ENCODE measurements around the gene PGLYRP2.
A peak's percentile ranks its signal among the peaks of the same experiment; 100 is the strongest.
"Not testable (repeated sequence)": the region's sequence is repeated elsewhere in the genome, so short reads cannot be mapped to it uniquely, and the experiment has no call there.

The PGLYRP2 gene

DNA sequence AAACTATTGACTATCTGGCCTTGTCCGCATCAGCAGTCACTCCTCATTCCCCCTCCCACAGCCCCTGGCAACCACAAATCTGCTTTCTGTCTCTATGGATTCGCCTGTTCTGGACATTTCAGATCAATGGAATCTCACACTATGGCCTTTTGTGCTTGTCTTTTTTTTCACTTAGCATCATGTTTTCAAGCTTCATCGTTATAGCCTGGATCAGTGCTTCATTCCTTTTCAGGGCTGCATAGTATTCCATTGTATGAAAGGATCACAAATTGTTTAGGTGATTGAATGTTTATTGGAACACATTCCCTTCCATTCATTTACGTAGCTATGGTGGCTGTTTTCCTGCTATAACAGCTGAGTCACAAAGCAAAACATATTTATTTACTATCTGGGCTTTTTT, 7.7 kb upstream of the PGLYRP2 start:
- no peak for DNase-seq

DNA sequence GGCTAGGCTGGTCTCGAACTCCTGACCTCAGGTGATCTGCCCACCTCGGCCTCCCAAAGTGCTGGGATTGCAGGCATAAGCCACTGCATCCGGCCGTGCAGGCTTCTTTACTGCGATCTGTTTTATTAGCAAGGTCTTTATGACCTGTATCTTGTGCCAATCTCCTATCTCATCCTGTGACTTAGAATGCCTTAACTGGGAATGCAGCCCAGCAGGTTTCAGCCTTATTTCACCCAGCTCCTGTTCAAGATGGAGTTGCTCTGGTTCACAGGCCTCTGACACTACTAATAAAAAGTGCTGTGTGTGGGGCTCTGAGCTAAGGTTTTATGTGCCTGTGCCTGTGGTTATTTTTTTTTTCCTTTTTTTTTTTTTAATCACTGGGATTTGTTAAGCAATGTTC, 6.5 kb upstream of the PGLYRP2 start:
- DNase-seq, result not testable (repeated sequence)

DNA sequence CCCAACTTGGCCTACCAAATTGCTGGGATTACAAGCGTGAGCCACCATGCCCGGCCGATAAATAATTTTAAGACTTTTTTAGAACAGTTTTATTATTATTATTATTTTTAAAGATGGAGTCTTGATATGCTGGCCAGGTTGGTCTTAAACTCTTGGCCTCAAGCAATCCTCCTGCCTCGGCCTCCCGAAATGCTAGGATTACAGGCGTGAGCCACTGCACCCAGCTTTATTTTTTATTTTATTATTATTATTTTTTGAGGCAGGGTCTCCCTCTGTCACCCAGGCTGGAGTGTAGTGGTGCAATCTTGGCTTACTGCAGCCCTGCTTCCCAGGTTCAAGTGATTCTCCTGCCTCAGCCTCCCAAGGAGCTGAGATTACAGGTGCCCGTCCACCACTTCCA, 1.7 kb upstream of the PGLYRP2 start:
- not testable (repeated sequence) for DNase-seq

DNA sequence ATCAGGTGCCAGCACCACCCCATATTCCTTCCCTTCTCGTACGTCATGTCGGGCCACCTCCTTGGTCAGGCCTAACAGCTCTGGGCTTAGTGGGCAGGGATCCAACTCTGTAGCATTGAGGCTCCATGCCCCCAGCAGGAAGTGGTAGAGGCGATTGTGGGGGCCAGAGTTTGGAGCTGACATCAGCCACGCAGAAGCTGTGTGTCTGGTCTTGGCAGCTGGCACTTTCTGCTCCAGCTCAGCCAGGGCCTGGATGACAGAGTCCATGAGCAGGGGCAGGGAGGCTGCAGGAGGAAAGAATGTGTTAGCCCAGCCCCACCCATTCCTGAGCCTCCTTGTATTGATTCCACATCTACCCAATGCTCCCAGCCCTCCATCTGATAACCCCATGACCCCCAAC, 3.0 kb downstream of the PGLYRP2 start:
- no peak for DNase-seq

DNA sequence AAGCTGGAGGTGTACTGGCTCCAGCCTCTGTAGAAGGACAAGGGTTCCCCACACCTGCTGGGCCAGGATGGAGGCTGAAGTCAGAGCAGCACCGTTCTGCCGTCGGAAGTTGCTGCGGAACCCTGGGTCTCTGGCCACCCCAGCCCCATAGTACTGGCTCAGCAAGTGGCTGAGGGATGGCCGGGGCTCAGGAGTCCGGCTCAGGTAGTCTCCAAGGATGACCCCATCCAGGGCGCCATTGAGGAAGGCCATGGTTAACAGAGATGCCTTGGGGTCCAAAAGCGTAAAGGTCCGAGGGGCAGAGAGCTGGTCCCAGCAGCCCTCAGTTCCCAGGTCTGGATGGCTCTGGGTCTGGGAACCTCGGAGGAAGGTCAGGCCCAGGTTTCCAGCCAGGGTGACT, 3.7 kb downstream of the PGLYRP2 start:
- no peak for DNase-seq

DNA sequence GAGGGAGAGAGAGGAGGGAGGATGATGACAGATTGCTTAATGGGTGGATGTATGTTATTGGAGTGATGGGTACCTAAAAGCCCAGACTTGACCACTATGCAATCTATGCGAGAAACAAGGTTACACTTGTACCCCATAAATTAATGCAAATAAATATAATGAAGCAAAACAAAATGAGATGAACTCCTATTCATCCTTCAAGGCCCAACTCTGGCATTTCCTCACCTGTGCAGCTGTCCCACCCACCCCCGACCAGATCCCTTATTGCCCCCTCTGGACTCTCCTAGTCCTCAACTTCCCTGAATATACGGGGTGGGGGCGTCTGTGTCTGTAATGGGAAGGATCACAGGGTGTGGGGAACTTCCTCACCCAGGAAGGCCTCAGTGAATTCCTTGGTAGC, 4.1 kb downstream of the PGLYRP2 start:
- DNase-seq, result no peak

DNA sequence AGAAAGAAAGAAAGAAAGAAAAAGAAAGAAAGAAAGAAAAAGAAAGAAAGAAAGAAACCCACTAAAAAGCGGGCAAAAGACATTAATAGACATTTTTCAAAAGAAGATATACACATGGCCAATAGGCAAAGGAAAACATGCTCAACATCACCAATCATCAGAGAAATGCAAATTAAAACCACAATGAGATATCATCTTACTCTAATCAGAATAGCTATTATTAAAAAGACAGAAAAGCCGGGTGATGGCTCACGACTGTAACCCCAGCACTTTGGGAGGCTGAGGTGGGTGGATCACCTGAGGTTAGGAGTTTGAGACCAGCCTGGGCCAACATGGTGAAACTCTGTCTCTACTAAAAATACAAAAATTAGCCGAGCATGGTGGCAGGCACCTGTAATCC, 5.5 kb downstream of the PGLYRP2 start:
- DNase-seq, result not testable (repeated sequence)

DNA sequence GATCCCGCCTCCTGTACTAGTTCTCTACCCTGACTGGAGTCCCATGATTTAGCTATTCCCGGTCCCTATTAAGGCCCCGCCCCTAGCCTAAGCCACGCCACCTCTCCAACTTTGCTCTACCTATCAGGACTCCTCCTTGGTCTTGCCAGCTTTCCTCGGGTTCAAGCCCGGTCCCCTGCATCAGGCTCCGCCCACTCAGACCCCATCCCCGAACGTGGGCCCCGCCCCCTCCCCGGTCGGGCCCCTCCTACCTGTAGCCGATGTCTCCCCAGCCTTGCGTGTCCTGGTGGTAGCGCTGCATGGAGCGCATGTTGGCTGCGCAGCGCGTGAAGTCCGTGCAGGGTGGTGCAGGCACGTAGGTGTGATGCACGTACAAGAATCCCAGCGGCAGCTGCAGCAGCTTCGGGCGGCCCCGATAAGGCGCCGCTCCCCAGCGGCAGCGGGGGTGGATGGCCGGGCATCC, 7.6 kb downstream of the PGLYRP2 start:
- no peak for DNase-seq

DNA sequence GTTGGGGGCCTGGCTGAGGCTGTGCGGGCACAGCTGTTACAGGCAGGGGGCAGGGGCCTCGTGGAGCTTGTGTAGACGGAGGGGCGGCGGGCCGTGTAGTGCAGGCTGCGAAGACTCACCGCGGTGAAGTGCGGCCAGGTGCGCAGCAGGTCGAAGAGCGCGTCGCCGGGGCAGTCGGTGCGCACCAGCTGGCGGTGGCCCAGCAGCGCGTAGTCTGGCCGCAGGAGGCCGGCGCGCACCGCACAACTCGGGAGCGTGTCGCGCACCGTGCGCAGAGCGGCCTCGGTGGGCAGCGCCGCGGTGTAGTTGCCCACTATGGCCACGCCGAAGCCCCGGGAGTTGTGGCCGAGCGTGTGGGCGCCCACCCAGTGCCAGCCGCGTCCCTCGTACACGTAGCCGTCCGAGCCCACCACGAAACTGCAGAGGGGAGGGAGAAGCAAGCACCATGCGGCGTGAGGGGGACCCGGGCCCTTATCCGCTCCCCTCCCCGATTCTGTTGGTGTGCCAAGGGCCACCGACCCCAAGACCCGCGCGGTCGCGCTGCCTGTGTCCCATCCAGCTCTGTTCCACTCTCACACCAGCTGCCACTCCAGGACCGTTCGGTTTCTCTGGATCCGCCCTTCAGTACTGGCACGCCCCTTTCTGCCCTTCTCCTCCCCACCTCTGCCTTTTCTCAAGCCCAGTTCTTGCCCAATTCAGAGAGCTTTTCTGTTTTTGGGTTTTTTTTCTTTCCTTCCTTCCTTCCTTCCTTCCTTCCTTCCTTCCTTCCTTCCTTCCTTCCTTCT, 9.6 kb downstream of the PGLYRP2 start:
- no peak for DNase-seq

DNA sequence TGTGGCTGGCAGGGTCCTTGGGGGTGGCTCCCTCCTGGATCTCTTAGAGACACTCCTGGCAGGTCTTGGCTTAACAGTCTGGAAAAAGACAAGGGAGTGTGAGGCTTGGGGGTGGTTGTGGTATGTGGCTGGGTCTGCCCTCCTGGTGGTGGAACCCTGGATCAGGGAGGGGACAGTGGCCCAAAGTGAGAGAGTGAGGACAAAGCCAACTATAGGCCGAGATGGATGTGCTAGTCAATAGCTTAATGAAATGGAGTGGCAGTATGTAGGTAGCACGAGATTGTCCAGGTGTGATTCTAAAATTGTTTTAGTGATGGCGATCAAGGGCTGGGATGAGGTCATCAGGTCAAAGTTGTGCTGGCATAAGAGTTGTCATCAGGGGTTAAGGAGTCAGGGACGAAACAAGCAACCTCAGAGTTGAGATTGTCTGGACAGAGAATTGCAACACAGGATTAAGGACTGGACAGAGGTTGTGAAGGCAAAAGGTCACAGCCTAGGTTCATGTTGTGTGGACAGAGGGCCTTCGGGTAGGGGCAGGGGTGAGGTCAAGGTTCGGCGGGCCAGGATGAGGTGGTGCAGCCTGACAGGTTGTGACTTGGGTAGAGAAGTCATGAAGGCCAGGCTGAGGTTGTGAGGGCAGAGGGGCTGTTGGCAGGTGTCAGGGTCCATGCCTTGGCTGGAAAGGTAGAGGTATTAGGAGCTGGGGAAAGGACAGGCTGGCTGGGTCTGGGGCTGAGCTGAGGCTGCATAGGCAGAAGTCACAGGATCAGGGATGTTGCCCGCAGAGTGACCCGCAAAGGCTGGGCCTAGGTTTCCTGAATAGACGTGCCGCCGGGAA, 10.4 kb downstream of the PGLYRP2 start:
- DNase-seq, result no peak

DNA sequence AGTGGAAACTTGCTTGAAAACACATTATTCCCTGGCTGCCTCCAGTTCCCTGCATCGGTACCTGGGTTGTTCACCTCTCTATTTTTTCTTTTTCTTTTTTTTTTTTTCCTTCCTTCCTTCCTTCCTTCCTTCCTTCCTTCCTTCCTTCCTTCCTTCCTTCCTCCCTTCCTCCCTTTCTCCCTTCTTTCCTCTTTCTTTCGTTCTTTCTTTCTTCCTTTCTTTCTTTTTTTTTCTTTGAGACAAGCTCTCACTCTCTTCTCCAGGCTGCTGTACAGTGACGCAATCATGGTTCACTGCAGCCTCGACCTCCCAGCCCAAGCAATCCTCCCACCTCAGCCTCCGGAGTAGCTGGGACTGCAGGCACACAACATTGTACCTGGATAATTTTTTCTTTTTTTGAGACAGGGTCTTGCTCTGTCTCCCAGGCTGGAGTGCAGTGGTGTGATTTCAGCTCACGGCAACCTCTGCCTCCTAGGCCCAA, 11.5 kb downstream of the PGLYRP2 start:
- DNase-seq, result no peak

DNA sequence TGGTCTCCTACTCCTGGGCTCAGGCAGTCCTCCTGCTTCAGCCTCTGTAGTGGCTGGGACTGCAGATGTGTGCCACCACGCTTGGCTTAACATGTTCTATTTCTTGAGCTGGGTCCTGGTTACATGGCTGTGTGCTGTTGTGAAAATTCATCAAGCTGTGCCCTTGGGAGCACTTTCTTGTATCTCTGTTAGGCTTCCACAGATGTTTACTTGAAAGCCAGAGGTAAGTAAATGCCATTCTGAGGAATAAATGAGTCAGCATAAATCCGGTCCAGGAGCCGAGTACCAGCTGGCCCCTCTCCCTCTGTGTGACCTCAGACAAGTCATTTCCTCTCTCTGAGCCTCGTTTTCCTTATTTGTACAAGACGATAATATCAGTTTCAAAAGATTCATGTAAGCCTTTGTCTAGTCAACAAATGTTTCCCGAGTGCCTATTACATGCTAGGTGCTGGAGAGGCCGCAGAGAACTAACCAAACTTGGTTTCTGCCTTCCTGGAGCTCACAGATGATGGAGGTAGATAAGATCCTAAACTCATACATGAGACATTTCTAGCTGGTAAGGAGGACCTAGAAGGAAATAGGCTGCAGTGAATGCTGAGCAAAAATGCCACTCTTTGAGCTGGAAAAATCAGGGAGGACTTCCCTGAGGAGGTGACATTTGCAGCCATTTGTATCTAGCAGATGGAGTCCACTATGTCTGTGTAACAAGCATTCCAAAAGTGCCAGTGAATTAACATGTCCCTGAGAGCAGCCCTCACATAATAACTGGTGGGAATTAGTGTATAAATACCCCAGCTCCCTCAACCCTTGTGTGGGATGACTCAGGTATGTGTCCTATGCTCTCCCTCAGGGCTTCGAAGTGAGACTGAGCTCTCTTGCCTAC, 12.2 kb downstream of the PGLYRP2 start:
- DNase-seq, result peak; percentile 52

DNA sequence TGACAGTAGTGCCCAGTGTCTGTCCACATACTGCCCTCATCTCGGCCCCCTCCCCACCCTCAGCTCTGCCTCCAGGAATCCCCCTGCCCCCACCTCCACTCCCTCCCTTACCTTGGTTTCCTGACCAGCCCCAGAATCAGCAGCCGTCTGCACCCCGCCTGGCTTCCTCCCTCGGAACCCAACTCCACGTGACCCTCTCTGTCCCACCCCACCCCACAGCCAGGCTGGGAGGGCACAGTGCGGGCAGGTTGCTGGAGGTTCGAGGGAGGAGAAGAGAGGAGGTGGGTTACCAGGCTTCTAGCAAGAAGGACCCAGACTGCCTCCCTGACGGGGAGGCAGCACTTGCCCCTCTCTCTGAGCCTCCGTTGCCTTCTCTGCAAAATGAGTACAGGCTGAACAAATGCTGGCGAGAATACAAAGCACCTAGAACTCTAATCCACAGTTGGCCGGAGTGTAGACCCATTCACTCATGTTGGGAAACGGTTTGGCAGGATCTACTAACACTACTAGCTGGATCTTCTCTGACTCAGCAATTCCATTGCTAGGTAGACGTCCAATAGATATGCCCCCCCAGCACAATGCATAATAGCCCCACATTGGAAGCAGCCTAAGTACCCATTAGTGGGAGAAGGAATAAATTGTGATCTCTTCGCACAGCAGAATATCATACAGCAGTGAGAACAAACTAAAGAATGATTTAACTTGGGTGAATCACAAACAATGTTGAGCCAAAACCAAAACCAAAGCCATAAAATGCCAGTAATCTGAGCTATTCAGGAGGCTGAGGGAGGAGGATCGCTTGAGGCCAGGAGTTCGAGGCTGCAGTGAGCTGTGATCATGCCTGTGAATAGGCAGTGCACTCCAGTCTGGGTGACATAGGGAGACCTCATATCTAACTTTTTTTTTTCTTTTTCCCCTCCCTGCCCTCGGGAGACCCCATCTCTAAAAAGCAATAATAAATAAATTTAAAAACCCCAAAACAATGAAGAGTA, 14.6 kb downstream of the PGLYRP2 start, which contains the start of gene RASAL3:
Gene RASAL3 (minus strand): TSS at position 151 of the 992 bp plus-strand sequence. CDS start 186 bp downstream, outside the sequence.
- DNase-seq, result peak; percentile 70

DNA sequence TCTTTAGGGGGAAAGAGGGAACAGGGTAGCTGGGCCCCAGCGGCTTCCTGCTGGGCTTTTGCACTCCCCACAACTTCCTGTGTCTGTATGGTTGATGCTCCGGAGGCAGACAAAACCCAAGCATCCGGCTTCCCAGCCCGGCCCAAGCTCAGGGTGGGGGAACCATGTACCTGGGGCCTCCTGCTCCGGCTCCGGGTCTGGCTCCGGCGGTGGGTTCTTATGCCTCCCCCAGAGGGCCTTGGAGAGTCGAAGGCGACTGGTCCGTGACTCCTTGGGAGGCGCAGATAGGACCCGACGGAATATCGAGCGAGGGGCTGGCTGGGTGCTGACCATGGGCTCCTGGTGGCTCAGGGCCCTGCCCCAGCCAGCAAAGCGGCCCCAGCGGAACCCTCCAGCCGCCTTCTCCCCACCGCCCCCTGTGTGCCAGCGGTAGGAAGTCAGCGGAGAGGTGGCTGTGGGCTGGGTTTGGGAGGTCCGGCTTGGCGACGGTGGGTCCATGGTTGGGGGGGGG, 15.4 kb downstream of the PGLYRP2 start:
- DNase-seq, result peak; percentile 76

DNA sequence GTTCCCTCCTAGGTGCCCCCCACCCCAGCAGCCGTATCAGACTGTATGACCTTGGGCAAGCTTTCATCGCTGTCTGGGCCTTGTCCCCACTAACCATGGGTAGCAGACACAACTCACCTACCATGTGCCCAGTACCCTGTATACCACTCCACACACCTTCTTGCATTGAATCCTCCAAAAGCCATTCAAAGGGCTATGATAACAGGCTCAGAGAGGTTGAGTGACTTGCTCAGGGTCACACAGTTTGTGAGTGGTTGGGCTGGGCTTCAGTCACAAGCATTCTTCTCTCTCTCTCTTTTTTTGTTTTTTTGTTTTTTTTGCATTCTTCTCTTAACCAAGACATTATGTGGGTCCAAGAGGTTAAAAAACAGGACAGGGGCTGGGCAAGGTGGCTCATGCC, 17.6 kb downstream of the PGLYRP2 start:
- DNase-seq, result no peak

DNA sequence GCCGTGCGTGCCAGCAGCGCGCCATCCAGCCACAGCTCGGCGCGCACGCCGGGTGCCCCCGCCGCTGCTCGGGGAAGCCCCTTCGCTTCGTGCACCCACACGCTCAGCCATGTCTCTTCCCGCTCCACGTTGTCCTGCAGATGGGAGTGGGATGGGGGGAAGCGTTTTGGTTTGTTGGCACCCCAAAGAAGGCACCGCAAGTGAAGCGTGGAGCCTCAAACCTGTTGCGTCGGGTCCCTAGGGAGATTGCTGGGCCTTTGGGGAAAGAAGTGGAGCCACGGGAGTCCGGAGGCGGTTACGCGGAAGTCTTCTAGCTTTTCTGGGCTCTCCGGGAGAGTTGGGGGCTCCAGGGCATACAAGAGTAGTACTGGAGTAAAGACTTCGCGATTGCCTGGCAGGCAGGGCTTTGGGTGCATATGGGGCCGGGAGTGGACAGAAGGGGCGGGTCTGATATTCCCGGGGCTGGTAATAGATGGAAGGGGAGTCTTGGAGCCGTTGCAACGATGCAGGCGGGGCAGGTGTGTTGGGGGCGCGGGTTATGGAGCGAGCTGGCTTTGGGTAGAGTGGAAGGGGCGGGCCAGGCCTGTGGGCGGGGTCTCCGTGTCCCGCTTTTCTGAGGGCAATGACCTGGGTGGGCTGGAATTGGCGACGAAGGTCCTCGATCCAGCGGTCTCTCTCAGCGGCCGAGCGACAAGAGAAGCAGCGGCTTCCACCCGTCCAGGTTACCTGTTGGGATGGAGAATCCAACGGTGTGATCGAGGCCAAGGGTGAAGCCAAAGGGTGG, 21.4 kb downstream of the PGLYRP2 start:
- DNase-seq, result no peak

DNA sequence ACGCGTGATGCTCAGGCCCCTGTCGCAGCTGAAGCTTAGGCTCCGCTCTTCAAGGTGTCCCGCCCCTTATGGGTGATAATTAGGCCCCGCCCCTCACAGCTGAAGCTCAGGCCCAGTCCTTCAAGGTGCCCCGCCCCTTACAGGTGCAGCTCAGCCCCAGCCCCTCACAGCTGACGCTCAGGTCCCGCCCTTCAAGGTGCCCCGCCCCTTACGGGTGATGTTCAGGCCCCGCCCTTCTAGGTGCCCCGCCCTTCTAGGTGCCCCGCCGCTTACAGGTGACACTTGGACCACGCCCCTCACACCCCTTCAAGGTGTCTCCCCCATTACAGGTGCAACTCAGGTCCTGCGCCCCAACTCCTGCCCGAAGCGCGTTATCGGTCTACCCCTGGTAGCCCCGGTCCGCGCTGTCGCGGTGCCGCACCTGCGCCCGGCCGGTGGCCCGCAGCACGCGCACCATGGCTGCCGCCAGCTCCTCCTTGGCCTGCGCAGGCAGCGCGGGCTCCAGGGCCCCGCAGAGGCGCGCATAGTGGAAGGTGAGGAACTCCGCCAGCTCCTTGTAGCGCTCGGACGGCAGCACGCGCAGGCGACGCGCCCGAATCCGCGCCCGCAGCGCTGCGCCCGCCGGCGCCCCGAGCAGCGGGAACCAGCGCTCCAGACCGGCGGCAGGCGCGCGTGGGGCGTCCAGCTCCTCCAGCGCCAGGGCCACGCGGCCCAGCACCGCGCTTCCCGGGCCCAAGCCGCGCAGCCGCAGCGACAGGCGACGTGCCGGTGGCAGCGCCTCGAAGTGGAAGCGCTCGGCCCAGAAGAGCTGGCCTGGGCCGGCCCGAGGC, 22.2 kb downstream of the PGLYRP2 start:
- DNase-seq, result no peak

DNA sequence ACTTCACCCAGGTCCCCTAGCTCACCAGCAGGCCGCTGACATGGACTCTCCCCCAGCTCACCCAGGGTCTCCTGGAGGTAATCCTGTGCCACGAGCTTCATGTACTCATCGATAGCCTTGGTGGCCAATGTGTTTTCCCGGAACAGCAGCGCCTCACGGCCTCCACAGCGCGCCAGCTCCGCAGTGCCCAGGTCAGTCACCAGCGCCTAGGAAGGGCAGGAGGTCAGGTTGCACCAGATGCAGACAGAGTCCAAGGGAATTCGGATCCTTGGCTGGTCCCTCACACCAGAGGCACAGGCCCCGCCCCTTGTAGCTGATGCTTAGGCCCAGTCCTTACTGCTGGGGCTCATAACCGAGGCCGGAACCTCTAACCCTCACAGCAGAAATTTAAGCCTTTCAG, 22.9 kb downstream of the PGLYRP2 start:
- DNase-seq, result no peak

DNA sequence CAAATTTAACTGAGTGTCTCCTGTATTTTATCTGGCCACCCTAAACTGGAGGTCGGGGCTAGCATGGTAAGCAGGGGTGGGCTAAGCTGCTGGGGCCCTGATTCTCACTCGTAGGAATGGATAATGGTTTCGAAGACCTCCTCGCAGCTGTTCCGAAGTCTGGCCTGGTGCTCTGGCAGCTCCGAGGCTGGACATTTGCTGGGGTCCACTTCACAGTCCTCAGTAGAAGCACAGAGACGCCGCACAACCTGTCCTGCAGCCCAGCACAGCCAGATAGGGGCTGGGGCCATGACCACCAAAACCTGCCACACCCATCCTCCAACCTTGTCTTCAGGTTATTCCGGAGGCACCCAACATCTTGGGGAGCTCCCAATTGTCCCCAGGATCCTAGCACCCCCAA, 23.3 kb downstream of the PGLYRP2 start:
- DNase-seq, result no peak
